Heart left ventricle (tissue), 16 donors: ENCODE results near the gene ZNF410. TPM values are rescaled to one million over a fixed set of nuclear protein-coding genes. Genes with fewer than 3 reads are reported as not detected.
"Not testable (repeated sequence)": the region's sequence is repeated elsewhere in the genome, so short reads cannot be mapped to it uniquely, and the experiment has no call there.

ENCODE experiments used
- ATAC-seq, 4 donors: fragments of 200-7000 bp; cut with Tn5 transposase; one replicate each; pipeline ENCODE4 v1.9.1; 2020 to 2022; ENCODE audit warnings: moderate library complexity in 4 of 4, mild to moderate bottlenecking in 3 of 4, moderate number of reproducible peaks in 1 of 4
- DNase-seq, 5 donors: peaks; one replicate each; pipeline ENCODE4 v3.0.0-alpha.2; 2020
- H3K27ac ChIP-seq, 12 donors: fragments of 200-600 bp; sonication (generic) in 4 of 12; one replicate each; pipeline versions ENCODE4 v1.5.0 to v1.8.0; 2016 to 2022; ENCODE audit warnings: mild to moderate bottlenecking in 2 of 12
- H3K27me3 ChIP-seq, 9 donors: fragments of 200-600 bp; sonication (generic) in 2 of 9; one replicate each; pipeline versions ENCODE4 v1.5.1 to v1.8.0; 2016 to 2022; ENCODE audit warnings: mild to moderate bottlenecking in 3 of 9
- H3K36me3 ChIP-seq, 9 donors: fragments of 200-600 bp; sonication (generic) in 2 of 9; one replicate each; pipeline versions ENCODE4 v1.5.0 to v1.8.0; 2018 to 2022; ENCODE audit warnings: mild to moderate bottlenecking in 2 of 9
- H3K4me1 ChIP-seq, 12 donors: fragments of 200-600 bp; sonication (generic) in 4 of 12; one replicate each; pipeline versions ENCODE4 v1.5.0 to v1.8.0; 2016 to 2022; ENCODE audit warnings: mild to moderate bottlenecking in 3 of 12
- H3K4me3 ChIP-seq, 12 donors: fragments of 200-600 bp; sonication (generic) in 4 of 12; one replicate each; pipeline versions ENCODE4 v1.5.0 to v1.8.0; 2017 to 2022; ENCODE audit warnings: mild to moderate bottlenecking in 9 of 12, moderate library complexity in 4 of 12
- H3K9me3 ChIP-seq, 12 donors: fragments of 200-600 bp; sonication (generic) in 4 of 12; one replicate each; pipeline versions ENCODE4 v1.5.0 to v1.8.0; 2016 to 2022; ENCODE audit warnings: mild to moderate bottlenecking in 1 of 12
- CTCF ChIP-seq, 12 donors: fragments of 200-600 bp; sonication (generic) in 4 of 12; IDR thresholded peaks; one replicate each; pipeline versions ENCODE4 v1.5.0 to v1.8.0; 2018 to 2022; ENCODE audit warnings: antibody characterized with exemption in 12 of 12, mild to moderate bottlenecking in 5 of 12
- POLR2A ChIP-seq, 2 donors: fragments of 450-650 bp; IDR thresholded peaks; one replicate each; pipeline ENCODE4 v1.6.1; 2017; ENCODE audit warnings: antibody characterized with exemption in 2 of 2, mild to moderate bottlenecking in 2 of 2, moderate library complexity in 2 of 2
- WGBS, 4 donors: extraction: QIAGEN DNeasy Blood & Tissue Kit in 2 of 4; methylation state at CpG; one replicate each; pipeline versions ENCODE4 v1.1.5 to v1.1.7; 2013 to 2018; 5-methylcytosine and 5-hydroxymethylcytosine counted together
- intact Hi-C, 10 donors: fragments of 100-400 bp; cut with DNase I; formaldehyde crosslinking; loops; one replicate each; pipeline versions ENCODE4 v1.11.1 to v1.14.2; 2022
- polyA plus RNA-seq, 2 donors: library from polyadenylated mRNA; stranded (reverse); fragments of 200-250 nt; gene quantifications; one replicate each; pipeline ENCODE4 v1.2.3, GENCODE V29; 2013
- total RNA-seq, 9 donors: library from RNA; depleted of rRNA in 2 of 9; stranded (reverse); fragments of >200 nt in 2 of 9; fragmentation: NEBNext Ultra II Directional in 3 of 9; extraction: Animal tissue kit (Norgen Biotek cat#: 25700) in 3 of 9; gene quantifications; one replicate each; pipeline versions ENCODE4 v1.1.0 to v1.2.4, GENCODE V29; 2016 to 2023
- donor health status: ischemic (EF 13 %, LVEDD 7.1; RV severe dilation, severe dysfunction).
- donor health status: healthy with polysubstance abuse.
- donor health status: DM: no; HTN: yes; CAD: no.
- donor health status: DM: no; HTN: no; CAD: no.
- donor health status: ischemic (EF 25% LVEDD 6.9; RV normal size, moderate dysfunction).
- donor health status: ischemic (EF 25% LVEDD 5.7; RV mildly dilated, moderate dysfunction).
- donor health status: healthy.
- donor health status: DM: yes; HTN: yes; CAD: no.
- donor health status: ischemic (EF 35%, LVEDD 5.7; RV mildly dilated, moderate dysfunction).
- donor health status: nonischemic (EF 11% LVEDD 7.7; RV severe dilation, severe dysfunction).
- donor health status: DM: yes; HTN: yes; CAD: no.
- donor health status: PGD.
- donor health status: ischemic (EF 29% LVEDD 5.4; RV normal size, mild dysfunction).
- donor health status: nonischemic (EF 23%, LVEDD 6.1; RV moderate dilation, normal function).

The ZNF410 gene
- total and polyA plus RNA-seq, 11 donors, result 11.9 to 29.0 (median 20.1) TPM

DNA sequence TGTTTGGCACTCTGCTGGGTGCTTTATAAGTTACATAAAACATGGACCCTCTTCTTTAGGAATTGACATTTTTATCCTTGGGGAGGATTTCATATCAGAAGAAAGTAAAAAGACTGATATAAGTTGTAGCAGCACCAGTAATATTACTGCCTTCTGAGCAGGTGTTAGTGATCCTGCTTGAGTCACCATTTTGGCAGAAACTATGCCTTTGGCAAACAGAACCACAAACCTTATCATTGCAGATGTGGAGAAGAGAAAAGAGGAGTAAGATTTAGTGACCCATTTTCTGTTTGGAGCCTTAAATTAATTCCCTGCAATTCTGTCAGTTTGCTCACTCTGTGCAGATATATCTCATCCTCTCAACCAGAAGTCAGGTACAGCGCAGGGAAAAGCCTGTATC is 23.0 kb downstream of the ZNF410 start:
- no peak for ATAC-seq
- Histone ChIP-seq H3K4me1 (no peaks in the 10 kb centered on the region), H3K9me3 (peaks cover 0 to 9% (median 0%) of the 10 kb centered on the region in 12 donors), H3K36me3 (peaks cover 0 to 98% (median 92%) of the 10 kb centered on the region in 9 donors), H3K27ac (no peak overlapping the region), H3K27me3 (no peaks in the 10 kb centered on the region), H3K4me3 (no peak overlapping the region)
- 82 to 100% (median 96%) methylated on average over 1 of the region's 1 CpG for WGBS, 4 donors
- intact Hi-C loops, result no loop called here
- no peak for TF ChIP-seq CTCF (IDR thresholded peaks at IDR 0.05)
- no peak for TF ChIP-seq POLR2A (IDR thresholded peaks at IDR 0.05)
- DNase-seq, result no peak

DNA sequence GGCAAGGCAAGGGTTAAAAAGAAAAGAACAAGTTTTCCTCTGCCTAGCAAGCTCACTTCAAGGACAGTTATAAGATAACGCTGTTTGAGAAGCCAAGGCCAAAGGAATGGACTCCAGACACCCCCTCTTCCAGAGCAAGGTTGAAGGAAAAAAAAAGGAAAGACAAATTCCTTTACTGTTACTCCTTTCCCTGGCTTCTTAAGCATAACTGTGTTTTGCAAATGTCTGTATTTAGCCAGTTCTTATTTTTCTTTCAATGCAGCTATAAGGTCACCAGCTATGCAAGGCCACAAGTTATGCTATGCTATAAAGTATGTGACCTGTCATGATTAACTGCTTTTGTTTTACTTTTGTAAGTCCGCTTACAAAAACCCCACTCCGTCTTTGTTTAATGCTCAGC is 26.6 kb downstream of the ZNF410 start:
- H3K27ac ChIP-seq, result no peak overlapping the region
- ATAC-seq, result no peak
- no peaks in the 10 kb centered on the region for H3K4me1 ChIP-seq
- peaks cover 0 to 9% (median 0%) of the 10 kb centered on the region in 12 donors for H3K9me3 ChIP-seq
- TF ChIP-seq CTCF (IDR thresholded peaks at IDR 0.05), result no peak
- no peak for TF ChIP-seq POLR2A (IDR thresholded peaks at IDR 0.05)
- no peak overlapping the region for H3K4me3 ChIP-seq
- intact Hi-C loops, result no loop called here
- peaks cover 0 to 93% (median 84%) of the 10 kb centered on the region in 9 donors for H3K36me3 ChIP-seq
- H3K27me3 ChIP-seq, result no peaks in the 10 kb centered on the region
- 76 to 82% (median 78%) methylated on average over 3 of the region's 3 CpGs for WGBS, 4 donors
- no peak for DNase-seq

DNA sequence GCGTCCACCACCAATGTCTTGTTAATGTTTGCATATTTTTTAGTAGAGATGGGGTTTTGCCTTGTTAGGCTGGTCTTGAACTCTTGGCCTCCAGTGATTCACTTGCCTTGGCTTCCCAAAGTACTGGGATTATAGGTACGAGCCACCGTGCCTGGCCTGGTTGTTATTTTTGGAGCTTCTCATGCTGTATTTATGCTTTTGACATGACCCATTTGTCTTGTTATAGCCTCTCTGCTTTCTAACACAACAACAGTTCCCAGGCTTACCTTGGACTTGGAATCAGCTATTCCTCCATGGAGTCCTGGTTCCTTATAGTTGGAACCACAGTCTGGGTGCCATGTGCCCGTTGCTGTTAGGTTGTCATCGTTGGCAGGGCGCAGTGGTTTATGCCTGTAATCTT is 29.7 kb downstream of the ZNF410 start:
- H3K4me1 ChIP-seq, result no peaks in the 10 kb centered on the region
- peaks cover 0 to 92% (median 77%) of the 10 kb centered on the region in 9 donors for H3K36me3 ChIP-seq
- H3K9me3 ChIP-seq, result peaks cover 0 to 9% (median 0%) of the 10 kb centered on the region in 12 donors
- intact Hi-C loops, result no loop called here
- ATAC-seq (no peak), DNase-seq (no peak)
- no peak overlapping the region for H3K27ac ChIP-seq
- H3K4me3 ChIP-seq, result no peak overlapping the region
- 75 to 83% (median 81%) methylated on average over 6 of the region's 6 CpGs for WGBS, 4 donors
- no peak for TF ChIP-seq POLR2A (IDR thresholded peaks at IDR 0.05)
- TF ChIP-seq CTCF (IDR thresholded peaks at IDR 0.05), result no peak
- H3K27me3 ChIP-seq, result no peaks in the 10 kb centered on the region

- H3K9me3 ChIP-seq, intact Hi-C loops, H3K4me3 ChIP-seq, H3K27me3 ChIP-seq, ATAC-seq, H3K27ac ChIP-seq, H3K4me1 ChIP-seq, DNase-seq: not testable (repeated sequence)
- WGBS, 4 donors, result 96 to 98% (median 97%) methylated on average over 2 of the region's 2 CpGs
- peaks cover 0 to 94% (median 83%) of the 10 kb centered on the region in 9 donors for H3K36me3 ChIP-seq
Measured at GRCh38 chr14:73919457-73919856, 32.8 kb downstream of the ZNF410 start.

- Histone ChIP-seq H3K36me3 (peaks cover 0 to 100% (median 94%) of the 10 kb centered on the region in 9 donors), H3K9me3 (no peaks in the 10 kb centered on the region), H3K4me1 (no peaks in the 10 kb centered on the region), H3K27me3 (no peaks in the 10 kb centered on the region), H3K27ac (no peak overlapping the region), H3K4me3 (no peak overlapping the region)
- TF ChIP-seq CTCF (IDR thresholded peaks at IDR 0.05) (no peak), POLR2A (IDR thresholded peaks at IDR 0.05) (no peak)
- DNase-seq (no peak), ATAC-seq (no peak)
- WGBS, 4 donors, result 86 to 96% (median 87%) methylated on average over 5 of the region's 5 CpGs
- intact Hi-C loops, result no loop called here
Measured at GRCh38 chr14:73924337-73924736, 37.7 kb downstream of the ZNF410 start.
